Endothelial cell of umbilical vein (primary cell): ENCODE data around the gene WRAP73. TPM values are rescaled to one million over a fixed set of nuclear protein-coding genes. Genes with fewer than 3 reads are reported as not detected.

Source experiments
- BruUV-seq: library from RNA; stranded (reverse); fragments of 400-500 nt; replicated peaks from 2 replicates; lab custom pipeline; 2021; lab: Mats Ljungman, UMichigan
- CTCF ChIA-PET: fragments of 300-600, 350-600 bp; sonication (Branson Sonifier 250); formaldehyde crosslinking; loops from one replicate; lab custom pipeline; 2021; ENCODE audit warnings: antibody characterized with exemption, inconsistent platforms; lab: Charles Lee
- POLR2A ChIA-PET: fragments of 300-600, 350-600 bp; sonication (Branson Sonifier 250); formaldehyde crosslinking; loops from one replicate; lab custom pipeline; 2021; ENCODE audit warnings: antibody characterized with exemption, inconsistent platforms; lab: Charles Lee
- DNase-seq: peaks from one replicate; pipeline ENCODE4 v3.0.0-alpha.2; 2011; ENCODE audit warnings: low read depth, low spot score
- FAIRE-seq: peaks from 2 replicates; lab custom pipeline; 2011; peaks lifted over from hg19 to GRCh38; lab: Jason Lieb, UNC
- H2AFZ ChIP-seq: 2 replicates; pipeline ENCODE4 v1.6.0; 2012; ENCODE audit warnings: low read depth, low read length, control low read depth, inconsistent platforms
- H3K27ac ChIP-seq: 2 replicates; pipeline ENCODE4 v1.5.1; 2011; ENCODE audit warnings: low read depth, mild to moderate bottlenecking, control low read depth, low read length, moderate library complexity; ENCODE audit not compliant: insufficient read depth
- H3K27me3 ChIP-seq, 2 experiments: 2 replicates each; pipeline versions ENCODE4 v1.6.0 to v1.6.1; 2011; ENCODE audit warnings: low read length in 2 of 2, mixed read lengths in 1 of 2; ENCODE audit not compliant: control insufficient read depth in 2 of 2, insufficient read depth in 2 of 2
- H3K36me3 ChIP-seq, 2 experiments: 2 replicates in 1 of 2; 3 replicates in 1 of 2; pipeline ENCODE4 v1.5.1; 2011; ENCODE audit warnings: low read length in 2 of 2, mild to moderate bottlenecking in 1 of 2, moderate library complexity in 1 of 2; ENCODE audit not compliant: control insufficient read depth in 2 of 2, insufficient read depth in 2 of 2; ENCODE audit errors: extremely low read depth in 1 of 2
- H3K4me1 ChIP-seq: 3 replicates; pipeline ENCODE4 v1.5.1; 2011; ENCODE audit warnings: mild to moderate bottlenecking, low read length; ENCODE audit not compliant: control insufficient read depth, insufficient read depth; ENCODE audit errors: extremely low read depth
- H3K4me2 ChIP-seq: 2 replicates; pipeline ENCODE4 v1.6.1; 2011; ENCODE audit warnings: low read length, control low read depth, mixed read lengths; ENCODE audit not compliant: insufficient read depth
- H3K4me3 ChIP-seq, 3 experiments: fragments of 200-600 bp in 1 of 3; sonication (generic), shearing (Covaris generic) in 1 of 3; replicated peaks in 1 of 3; 2 replicates each; pipeline ENCODE4 v1.5.1; 2011 to 2016; ENCODE audit warnings: control low read depth in 3 of 3, low read length in 3 of 3, mild to moderate bottlenecking in 2 of 3, inconsistent platforms in 1 of 3, low read depth in 1 of 3, moderate library complexity in 1 of 3; ENCODE audit not compliant: insufficient read depth in 1 of 3
- H3K79me2 ChIP-seq: 2 replicates; pipeline ENCODE4 v1.6.0; 2012; ENCODE audit warnings: low read length, inconsistent platforms; ENCODE audit not compliant: control insufficient read depth, insufficient read depth
- H3K9ac ChIP-seq: replicated peaks from 2 replicates; pipeline ENCODE3; 2011; ENCODE audit warnings: low read length, control low read depth; ENCODE audit not compliant: insufficient read depth; ENCODE audit errors: extremely low read depth
- H3K9me1 ChIP-seq: replicated peaks from 3 replicates; pipeline ENCODE4 v1.6.0; 2011; ENCODE audit warnings: mild to moderate bottlenecking, low read length; ENCODE audit not compliant: control insufficient read depth, insufficient read depth; ENCODE audit errors: extremely low read depth
- H3K9me3 ChIP-seq: replicated peaks from 2 replicates; pipeline ENCODE4 v1.5.1; 2012; ENCODE audit warnings: low read length, inconsistent platforms; ENCODE audit not compliant: control insufficient read depth, insufficient read depth
- H4K20me1 ChIP-seq: replicated peaks from 2 replicates; pipeline ENCODE3; 2011; ENCODE audit warnings: mild to moderate bottlenecking, low read length; ENCODE audit not compliant: control insufficient read depth, insufficient read depth; ENCODE audit errors: extremely low read depth
- CTCF ChIP-seq, 2 donors: IDR thresholded peaks; 1 replicate in 1 of 2; 2 replicates in 1 of 2; pipeline ENCODE4 v1.5.1; 2011; ENCODE audit warnings: low read length in 2 of 2, mild to moderate bottlenecking in 2 of 2, moderate library complexity in 2 of 2, control low read depth in 1 of 2, inconsistent platforms in 1 of 2, low read depth in 1 of 2; ENCODE audit not compliant: insufficient read depth in 1 of 2; ENCODE audit errors: extremely low read depth in 1 of 2
- EZH2 ChIP-seq: IDR thresholded peaks from 2 replicates; pipeline ENCODE4 v1.6.1; 2012; ENCODE audit warnings: borderline replicate concordance, low read depth, mild to moderate bottlenecking, moderate library complexity, low read length, inconsistent platforms; ENCODE audit not compliant: severe bottlenecking
- FOS ChIP-seq: IDR thresholded peaks from 2 replicates; pipeline ENCODE4 v1.6.1; 2011; ENCODE audit warnings: mild to moderate bottlenecking, low read length, moderate library complexity, borderline replicate concordance; ENCODE audit not compliant: insufficient read depth
- GATA2 ChIP-seq: IDR thresholded peaks from 2 replicates; pipeline ENCODE4 v1.7.0; 2011; ENCODE audit warnings: low read depth, mild to moderate bottlenecking, moderate library complexity, mixed read lengths, low read length; ENCODE audit not compliant: insufficient read length, insufficient read depth
- JUN ChIP-seq: IDR thresholded peaks from 2 replicates; pipeline ENCODE4 v1.6.1; 2011; ENCODE audit warnings: borderline replicate concordance, low read depth; ENCODE audit not compliant: insufficient read length, insufficient read depth
- MAX ChIP-seq: IDR thresholded peaks from 2 replicates; pipeline ENCODE4 v1.6.1; 2011; ENCODE audit not compliant: insufficient read depth, insufficient read length
- MYC ChIP-seq: IDR thresholded peaks from one replicate; pipeline ENCODE4 v1.6.1; 2011; ENCODE audit warnings: mild to moderate bottlenecking, low read depth, low read length
- POLR2A ChIP-seq: IDR thresholded peaks from 2 replicates; pipeline ENCODE4 v1.6.1; 2012; ENCODE audit warnings: low read depth, mild to moderate bottlenecking, control low read depth, low read length
- POLR2AphosphoS5 ChIP-seq: IDR thresholded peaks from 2 replicates; pipeline ENCODE4 v1.6.1; 2012; ENCODE audit warnings: low read depth, mild to moderate bottlenecking, control low read depth, low read length, moderate library complexity; ENCODE audit not compliant: insufficient read depth
- dilution Hi-C: fragments of 300-500 bp; cut with MboI; formaldehyde crosslinking; loops from one replicate; pipeline ENCODE4 v1.15.0; 2019; ENCODE audit warnings: low sequenced_read_pairs; ENCODE audit not compliant: extremely low pct_ligation_motif_present
- intact Hi-C: fragments of 100-400 bp; cut with micrococcal nuclease; formaldehyde crosslinking; loops from one replicate; pipeline ENCODE4 v1.10.0; 2022
- polyA plus RNA-seq, 4 experiments: library from polyadenylated mRNA; depleted of rRNA in 3 of 4; stranded (reverse) in 3 of 4; unstranded in 1 of 4; fragments of >200 nt; gene quantifications; 2 replicates each; pipeline versions ENCODE4 v1.2.1 to v1.2.3, GENCODE V29; 2011 to 2012; ENCODE audit warnings: missing spikeins in 1 of 4
- total RNA-seq: library from RNA; stranded (reverse); gene quantifications from 2 replicates; pipeline ENCODE4 v1.2.3, GENCODE V29; 2021

The WRAP73 gene
- total and polyA plus RNA-seq, 2 donors (not counting 3 experiments of a cell fraction or from before 2014, with no cell fraction given) = 23.0 to 50.7 TPM

- H2AFZ ChIP-seq = no peak overlapping the region
- FAIRE-seq (no peak), DNase-seq (no peak)
- TF ChIP-seq FOS (no peak), JUN (no peak), GATA2 (no peak), MYC (no peak), MAX (no peak), POLR2AphosphoS5 (no peak), POLR2A (no peak), EZH2 (no peak), CTCF (IDR thresholded peaks at IDR 0.05; ENCODE audit: extremely low read depth in 1 of 2, insufficient read depth in 1 of 2, low read depth in 1 of 2, low read length in 2 of 2) (no peak)
- H3K36me3 ChIP-seq = no peaks in the 10 kb centered on the region
- no peak overlapping the region for H3K4me2 ChIP-seq
- no peaks in the 10 kb centered on the region for H3K4me1 ChIP-seq
- no peak overlapping the region for H3K4me3 ChIP-seq
- no peaks in the 10 kb centered on the region for H3K9me1 ChIP-seq
- H3K79me2 ChIP-seq = no peaks in the 10 kb centered on the region
- intact Hi-C loops = no loop called here
- no TSS peak for BruUV-seq
- no peak overlapping the region for H3K27ac ChIP-seq
- POLR2A ChIA-PET = no interaction called here
- H3K27me3 ChIP-seq = no peaks in the 10 kb centered on the region
- no peak overlapping the region for H3K9ac ChIP-seq
- no peaks in the 10 kb centered on the region for H4K20me1 ChIP-seq
- CTCF ChIA-PET = no interaction called here
- no peaks in the 10 kb centered on the region for H3K9me3 ChIP-seq
- dilution Hi-C loops = no loop called here
Observed at GRCh38 chr1:3689138-3689750, 39.3 kb upstream of the WRAP73 start.
